Thyroid gland (tissue), 4 donors: ENCODE results near the gene STIM1.

Experiments
- CTCF ChIP-seq, 6 experiments: fragments of 200-600 bp in 3 of 6; fragments of 450-650 bp in 3 of 6; sonication (generic) in 3 of 6; IDR thresholded peaks; one replicate each; pipeline ENCODE4 v1.5.1; 2016 to 2019; ENCODE audit warnings: antibody characterized with exemption in 6 of 6, mild to moderate bottlenecking in 2 of 6, inconsistent platforms in 1 of 6, moderate library complexity in 1 of 6
- POLR2A ChIP-seq, 2 donors: fragments of 450-650 bp; IDR thresholded peaks; one replicate each; pipeline ENCODE4 v1.6.1; 2017; ENCODE audit warnings: antibody characterized with exemption in 2 of 2, mild to moderate bottlenecking in 2 of 2, moderate library complexity in 1 of 2

DNA sequence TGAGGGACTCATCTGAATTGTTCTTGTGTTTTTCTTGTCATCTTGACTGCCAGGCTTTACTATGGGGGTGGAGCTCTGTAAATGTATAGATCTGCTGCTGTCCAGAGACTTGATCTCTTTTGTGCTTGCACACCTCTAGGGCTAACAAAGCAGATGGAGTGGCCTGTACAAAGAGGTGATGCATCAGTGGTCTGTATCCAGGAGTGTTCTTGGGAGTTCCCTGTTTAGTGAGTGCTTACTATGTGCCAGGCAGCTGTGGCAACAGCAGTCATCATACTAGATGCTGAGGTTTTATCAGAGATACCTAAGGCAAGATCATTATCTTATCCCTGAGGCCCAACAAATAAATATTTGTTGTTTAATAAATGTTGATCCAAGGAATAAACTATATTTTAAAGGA lies 33.4 kb downstream of the STIM1 start:
- no peak for TF ChIP-seq POLR2A (IDR thresholded peaks at IDR 0.05)
- TF ChIP-seq CTCF (IDR thresholded peaks at IDR 0.05) = no peak
